HG02763 (cell line): Measurements from ENCODE around the gene KANSL1L.

Experiments
- ATAC-seq: cut with Tn5 transposase; IDR thresholded peaks from one replicate; pipeline ENCODE4 v1.9.1; 2021; ENCODE audit warnings: mild to moderate bottlenecking, moderate library complexity; ENCODE audit not compliant: unreplicated experiment

KANSL1L gene

DNA sequence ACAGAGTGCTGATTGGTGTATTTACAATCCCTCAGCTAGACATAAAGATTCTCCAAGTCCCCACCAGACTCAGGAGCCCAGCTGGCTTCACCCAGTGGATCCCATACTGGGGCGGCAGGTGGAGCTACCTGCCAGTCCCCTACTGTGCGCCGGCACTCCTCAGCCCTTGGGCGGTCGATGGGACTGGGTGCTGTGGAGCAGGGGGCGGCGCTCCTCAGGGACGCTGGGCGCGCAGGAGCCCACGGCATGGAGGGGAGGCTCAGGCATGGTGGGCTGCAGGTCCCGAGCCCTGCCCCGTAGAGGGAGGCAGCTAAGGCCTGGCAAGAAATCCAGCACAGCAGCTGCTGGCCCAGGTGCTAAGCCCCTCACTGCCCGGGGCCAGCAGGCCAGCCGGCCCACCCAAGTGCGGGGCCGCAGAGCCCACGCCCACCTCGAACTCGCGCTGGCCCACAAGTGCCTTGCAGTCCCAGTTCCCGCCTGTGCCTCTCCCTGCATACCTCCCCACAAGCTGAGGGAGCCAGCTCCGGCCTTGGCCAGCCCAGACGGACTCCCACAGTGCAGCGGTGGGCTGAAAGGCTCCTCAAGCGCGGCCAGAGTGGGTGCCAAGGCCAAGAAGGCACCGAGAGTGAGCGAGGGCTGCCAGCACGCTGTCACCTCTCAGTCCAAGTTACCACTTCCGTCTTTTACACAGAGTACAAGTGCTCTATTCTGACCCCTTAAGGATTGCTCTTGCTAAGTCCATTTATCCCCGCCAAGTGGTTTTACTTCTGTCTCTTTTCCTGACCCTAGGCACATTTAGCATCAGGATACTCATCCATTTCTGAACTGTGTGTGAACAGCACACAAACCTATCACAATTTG lies 170.5 kb downstream of the KANSL1L start:
- ATAC-seq: no peak

GRCh38 chr2:209998596-209998995 lies 172.6 kb downstream of the KANSL1L start:
- no peak for ATAC-seq

DNA sequence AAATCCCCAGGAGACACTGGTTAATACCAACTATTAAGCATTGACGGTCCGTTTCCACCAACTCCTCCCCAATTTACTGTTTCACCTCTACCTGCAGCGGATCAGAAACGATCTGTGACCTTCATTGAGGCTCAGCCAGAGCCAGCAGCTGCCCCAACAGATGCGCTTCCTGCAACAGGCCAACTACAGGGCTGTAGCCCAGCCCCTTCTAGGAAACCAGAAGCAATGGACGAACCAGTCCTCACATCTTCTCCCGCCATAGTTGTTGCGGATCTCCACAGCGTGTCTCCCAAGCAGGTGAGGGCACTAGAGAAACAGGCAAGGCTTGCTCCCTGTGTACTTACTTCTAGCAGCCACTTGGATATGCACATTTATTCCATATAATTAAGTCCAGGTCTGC lies 177.2 kb downstream of the KANSL1L start:
- no peak for ATAC-seq

DNA sequence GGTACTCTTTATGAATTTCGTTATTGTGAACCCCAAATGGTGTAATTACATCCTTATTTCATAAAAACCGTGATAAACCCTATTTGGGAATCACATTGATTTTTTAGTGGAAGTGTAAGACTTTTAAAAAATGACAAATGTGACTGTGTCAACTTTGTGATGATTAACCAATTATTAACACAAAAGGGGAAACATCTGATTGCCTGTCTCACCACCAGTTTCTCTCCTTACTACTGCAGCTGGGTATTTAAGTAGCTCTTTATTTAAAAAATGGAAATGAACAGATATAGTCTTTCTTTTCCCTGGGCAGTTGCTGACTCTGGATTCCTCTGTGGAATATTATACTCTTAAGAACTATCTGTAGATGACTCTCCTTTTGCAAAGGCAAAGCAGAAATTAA lies 180.4 kb downstream of the KANSL1L start:
- no peak for ATAC-seq

DNA sequence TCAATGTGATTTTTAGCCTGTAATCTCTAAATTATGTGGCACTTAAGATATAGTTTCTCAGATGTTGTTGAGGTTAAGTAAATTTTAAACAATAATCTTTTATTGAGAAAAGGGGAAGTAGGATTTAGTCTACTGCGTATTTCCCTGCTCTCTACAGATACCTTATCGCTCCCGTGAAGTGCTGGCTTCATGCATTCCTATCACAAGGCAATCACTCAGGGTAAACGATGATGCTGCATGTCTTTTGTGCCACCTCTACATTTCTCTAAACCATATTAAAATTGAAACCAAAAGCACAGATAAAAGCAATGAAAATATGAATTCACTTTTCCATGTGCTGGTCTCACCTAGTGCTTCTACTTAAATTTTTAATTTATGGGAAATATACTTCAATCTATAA lies 183.2 kb downstream of the KANSL1L start:
- no peak for ATAC-seq

DNA sequence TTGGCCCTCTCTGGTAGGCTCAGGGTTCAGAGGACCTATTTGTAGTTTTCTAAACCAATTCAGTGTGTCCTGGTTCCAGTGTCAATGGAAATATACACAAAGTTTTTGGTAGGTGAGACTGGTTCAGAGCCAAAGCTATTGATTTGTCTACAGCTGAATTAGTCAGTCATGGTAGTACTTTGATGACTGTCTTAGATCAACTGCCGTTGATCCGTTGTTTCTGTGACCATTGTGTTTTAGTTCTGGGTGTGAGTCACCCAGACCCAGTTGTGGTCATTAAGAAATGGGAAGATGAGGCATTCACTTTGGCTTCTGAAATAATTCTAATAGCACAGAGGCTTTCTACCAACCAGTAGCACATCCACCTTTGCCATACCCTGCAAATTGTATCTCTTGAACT lies 184.8 kb downstream of the KANSL1L start:
- ATAC-seq: no peak

DNA sequence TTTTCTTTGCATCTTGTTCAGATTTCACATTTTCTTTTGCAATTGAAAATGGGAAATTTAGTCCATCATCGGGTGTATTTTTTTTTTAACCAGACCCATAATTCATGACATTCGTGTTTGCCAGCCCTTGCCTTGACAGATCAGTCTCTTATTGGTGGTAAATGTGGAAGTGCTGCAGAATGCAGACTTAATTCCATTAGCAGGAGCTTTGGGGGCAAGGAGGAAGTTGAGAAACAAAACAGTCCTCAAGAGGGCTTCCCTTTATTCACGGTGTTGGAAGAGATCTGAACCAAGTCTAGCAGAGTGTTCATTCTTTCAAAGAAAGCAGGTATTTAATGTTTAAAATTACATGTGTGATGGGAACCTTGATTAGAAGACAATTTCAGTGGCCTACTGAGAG lies 185.3 kb downstream of the KANSL1L start:
- no peak for ATAC-seq

DNA sequence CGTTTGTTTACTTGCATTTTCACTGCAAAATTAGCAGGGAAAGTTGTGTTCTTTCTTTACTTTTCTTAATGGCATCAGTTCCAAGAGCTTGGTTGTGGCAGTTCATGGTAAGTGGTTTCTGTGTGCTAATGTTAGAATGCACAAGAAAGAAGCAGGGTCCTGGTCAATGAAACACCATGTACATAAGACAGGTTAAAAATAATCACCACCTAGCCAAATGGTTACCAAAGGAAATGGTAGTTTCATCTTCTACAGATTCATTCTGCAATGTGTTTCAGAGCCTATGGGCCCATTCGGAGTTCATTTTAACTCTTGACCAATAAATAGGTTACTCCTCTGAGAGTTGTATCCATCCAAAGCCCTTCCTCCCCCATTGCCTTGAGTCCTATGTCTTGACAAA lies 186.9 kb downstream of the KANSL1L start:
- ATAC-seq: no peak

DNA sequence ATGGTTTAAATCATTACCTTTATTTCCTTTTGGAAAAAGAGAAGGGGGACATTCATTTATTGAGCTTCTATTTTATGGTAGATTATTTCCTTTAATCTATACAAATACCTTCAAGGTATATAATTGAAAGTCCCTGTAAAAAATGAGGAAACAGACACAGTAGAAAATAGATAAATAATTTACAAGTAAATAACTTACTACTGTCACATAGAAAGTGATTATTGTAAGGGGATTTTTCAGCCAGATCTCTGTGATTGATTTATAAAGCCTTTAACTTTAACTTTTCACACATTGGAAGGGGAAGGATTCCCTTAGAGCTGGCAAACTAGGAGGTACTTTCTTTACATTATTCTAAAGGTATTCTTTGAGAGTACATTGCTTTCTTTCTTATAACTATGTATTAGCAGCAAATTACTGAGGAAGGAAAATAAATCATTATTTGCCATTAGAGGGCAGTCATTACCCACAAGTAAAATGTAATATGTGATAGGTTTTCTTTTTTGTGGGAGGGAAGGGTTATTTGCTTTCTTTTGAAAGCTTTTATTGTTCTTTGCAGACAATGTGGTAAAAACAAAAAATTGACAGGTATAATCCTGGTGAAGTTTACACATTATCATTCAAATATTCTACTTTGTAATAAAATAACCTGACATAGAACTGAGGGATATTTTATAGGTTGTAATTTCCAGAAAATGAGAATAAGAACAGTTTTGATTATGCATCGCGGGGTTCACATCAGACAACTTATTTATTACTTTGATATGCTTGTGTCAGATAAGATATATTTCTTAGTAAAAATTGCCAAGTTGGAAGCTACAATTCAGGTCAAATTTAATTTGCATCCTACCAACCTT lies 193.6 kb downstream of the KANSL1L start:
- ATAC-seq: peak; percentile 45

DNA sequence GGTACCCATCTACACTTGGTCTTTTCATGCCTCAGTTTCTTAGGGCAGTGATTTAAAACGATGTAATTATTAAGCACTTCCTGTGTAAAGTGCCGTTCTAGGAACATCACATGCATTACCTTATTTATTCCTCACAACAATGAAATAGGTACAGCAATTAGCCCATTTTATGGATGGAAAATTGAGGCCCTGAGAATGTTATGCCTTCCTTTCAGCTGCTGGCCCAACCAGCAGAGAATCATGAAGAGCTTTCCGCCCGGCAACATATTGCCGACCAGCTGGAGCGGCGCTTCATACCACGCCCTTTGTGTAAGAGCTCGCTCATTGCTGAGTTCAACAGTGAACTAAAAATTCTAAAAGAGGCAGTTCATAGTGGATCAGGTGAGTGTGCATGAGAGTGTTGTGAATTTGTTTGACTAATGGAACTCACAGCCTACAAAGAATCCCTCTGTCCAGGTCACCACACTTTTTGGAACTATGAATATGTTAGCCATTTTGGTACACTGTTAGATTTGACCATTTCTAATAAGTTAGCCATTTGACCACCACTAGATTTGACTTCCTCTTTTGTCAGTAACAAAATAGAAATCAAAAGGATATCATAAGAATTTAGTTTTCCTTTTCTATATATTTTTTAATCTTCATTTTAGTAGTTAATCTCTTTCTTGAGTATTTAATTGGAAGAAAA lies 194.4 kb downstream of the KANSL1L start:
- ATAC-seq: peak; percentile 71

DNA sequence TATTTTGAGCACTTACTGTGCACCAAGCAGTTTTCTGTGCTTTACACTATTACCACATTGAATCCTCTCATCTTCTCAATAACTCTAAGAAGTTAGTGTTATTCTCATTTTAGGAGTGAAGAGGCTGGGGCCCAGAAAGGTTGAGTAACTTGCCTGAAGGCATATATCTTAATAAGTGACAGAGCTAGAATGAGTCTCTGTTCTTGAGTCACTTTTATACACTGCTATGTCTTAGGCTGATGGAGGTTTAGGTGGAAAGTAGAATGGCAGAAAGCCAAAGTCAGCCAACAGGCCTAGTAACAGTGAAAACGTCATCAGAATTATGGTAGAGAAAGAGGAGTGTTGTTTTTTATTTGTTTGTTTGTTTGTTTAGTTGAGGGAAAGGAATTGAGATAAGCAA lies 196.6 kb downstream of the KANSL1L start:
- no peak for ATAC-seq

DNA sequence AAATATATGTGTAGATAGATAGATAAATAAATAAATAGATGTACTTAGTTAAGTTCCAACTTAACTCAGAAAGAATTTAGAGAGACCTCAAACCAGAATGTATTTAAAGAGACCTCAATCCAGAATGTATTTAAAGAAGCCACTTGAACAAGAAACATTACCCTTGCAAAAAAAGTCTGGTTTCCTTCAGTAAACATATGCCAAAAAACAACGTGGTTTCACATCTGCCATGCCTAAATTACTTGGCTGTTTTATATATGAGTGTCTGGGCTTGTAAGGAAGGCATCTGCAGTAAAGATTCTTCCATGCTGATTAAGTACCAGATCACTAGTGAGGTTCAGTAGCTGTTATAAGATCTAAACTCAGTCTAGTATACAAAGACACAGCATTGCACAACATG lies 197.9 kb downstream of the KANSL1L start:
- no peak for ATAC-seq
